ENCODE results near the gene MMP28. TPM values are rescaled to one million over a fixed set of nuclear protein-coding genes. Genes with fewer than 3 reads are reported as not detected.

Gene MMP28
- polyA plus RNA-seq, 2 of the 4 experiments (the other 2 are of a cell fraction): 6.6 to 6.7 TPM

- FAIRE-seq (no peak), DNase-seq (ENCODE audit: low read depth in 1 of 2, low spot score in 1 of 2) (no peak), ATAC-seq (no peak)
- ChIA-PET CTCF (interaction anchor here (1.5 to 27.6 kb wide), 3 partner anchors 11 to 35 kb away, joined by 6 to 377 read pairs (median 13); partner anchors contain the start of gene GAS2L2), POLR2A (no interaction called here)
- Histone ChIP-seq H3K9me3 (no peaks in the 10 kb centered on the region), H3K27ac (no peak overlapping the region), H3K4me3 (no peak overlapping the region), H3K4me2 (no peak overlapping the region), H3K4me1 (0 out of 3 replicates have a peak, but pooled peaks cover 4% of the 10 kb centered on the region)
- TF ChIP-seq RCOR1 (IDR thresholded peaks at IDR 0.05; ENCODE audit: low read depth, low read length): no peak
- no peak for TF ChIP-seq EHMT2 (IDR thresholded peaks at IDR 0.05; ENCODE audit: low read depth)
- TF ChIP-seq PBX3 (IDR thresholded peaks at IDR 0.05): no peak
- TF ChIP-seq FOSL2 (IDR thresholded peaks at IDR 0.05): no peak
- TF ChIP-seq FOSL2 (CRISPR knock-in tag; IDR thresholded peaks at IDR 0.05): no peak
- no peak for TF ChIP-seq ATOH8 (CRISPR knock-in tag; IDR thresholded peaks at IDR 0.05; ENCODE audit: low read depth)
- TF ChIP-seq CHD2 (IDR thresholded peaks at IDR 0.05; ENCODE audit: low read length, partially characterized antibody): no peak
- no peak for TF ChIP-seq ELK1 (IDR thresholded peaks at IDR 0.05; ENCODE audit: low read depth, low read length)
- no peak for TF ChIP-seq BHLHE40 (IDR thresholded peaks at IDR 0.05; ENCODE audit: low read depth, low read length)
- no peak for TF ChIP-seq E2F6 (IDR thresholded peaks at IDR 0.05; ENCODE audit: borderline replicate concordance, low read depth)
- 94% methylated on average over 3 of the region's 3 CpGs for WGBS (ENCODE audit: missing lambda C conversion rate)
Measured at GRCh38 chr17:35728551-35728950, 66.9 kb downstream of the MMP28 start.

GRCh38 chr17:35727635-35728034 is 67.8 kb downstream of the MMP28 start:
- H3K4me3 ChIP-seq: no peak overlapping the region
- DNase-seq (ENCODE audit: low read depth in 1 of 2, low spot score in 1 of 2) (no peak), ATAC-seq (peak; percentile 22 to 40; a peak in 2 of 6 replicates), FAIRE-seq (no peak)
- no peaks in the 10 kb centered on the region for H3K9me3 ChIP-seq
- H3K4me2 ChIP-seq: no peak overlapping the region
- no peak overlapping the region for H3K27ac ChIP-seq
- CTCF ChIA-PET: interaction anchor here (0.6 to 27.6 kb wide), 10 partner anchors 10 to 214 kb away, joined by 3 to 377 read pairs (median 4); partner anchors contain the start of genes C17orf50, GAS2L2 and TAF15
- 89% methylated on average over 5 of the region's 5 CpGs for WGBS (ENCODE audit: missing lambda C conversion rate)
- 0 out of 3 replicates have a peak, but pooled peaks cover 4% of the 10 kb centered on the region for H3K4me1 ChIP-seq
- POLR2A ChIA-PET: no interaction called here
- TF ChIP-seq CTCF (IDR thresholded peaks at IDR 0.05) (no peak), CBX8 (IDR thresholded peaks at IDR 0.05) (no peak), NFE2L2 (conservative IDR thresholded peaks at IDR 0.05; ENCODE audit: low read length) (no peak)

- POLR2A ChIA-PET: no interaction called here
- no peak for DNase-seq (ENCODE audit: low read depth in 1 of 2, low spot score in 1 of 2)
- no peak overlapping the region for H3K4me3 ChIP-seq
- no peak for FAIRE-seq
- H3K4me1 ChIP-seq: 0 out of 3 replicates have a peak, but pooled peaks cover 4% of the 10 kb centered on the region
- WGBS (ENCODE audit: missing lambda C conversion rate): 95% methylated on average over 5 of the region's 5 CpGs
- CTCF ChIA-PET: interaction anchor here (0.6 to 27.6 kb wide), 11 partner anchors 9 to 213 kb away, joined by 3 to 377 read pairs (median 4); partner anchors contain the start of genes C17orf50, GAS2L2 and TAF15
- H3K27ac ChIP-seq: no peak overlapping the region
- H3K4me2 ChIP-seq: no peak overlapping the region
- H3K9me3 ChIP-seq: no peaks in the 10 kb centered on the region
- no peak for ATAC-seq
- TF ChIP-seq ZFP36 (IDR thresholded peaks at IDR 0.05; ENCODE audit: borderline replicate concordance, partially characterized antibody): no peak
- no peak for TF ChIP-seq RCOR1 (IDR thresholded peaks at IDR 0.05; ENCODE audit: low read depth, low read length)
- TF ChIP-seq MAFK (IDR thresholded peaks at IDR 0.05; ENCODE audit: partially characterized antibody): no peak
- TF ChIP-seq REST (IDR thresholded peaks at IDR 0.05): no peak
- TF ChIP-seq CHD2 (IDR thresholded peaks at IDR 0.05; ENCODE audit: low read length, partially characterized antibody): no peak
- no peak for TF ChIP-seq MAZ (IDR thresholded peaks at IDR 0.05; ENCODE audit: borderline replicate concordance, low read depth, low read length)
- TF ChIP-seq USF2 (IDR thresholded peaks at IDR 0.05): no peak
- no peak for TF ChIP-seq HEYL (CRISPR knock-in tag; IDR thresholded peaks at IDR 0.05)
- TF ChIP-seq E2F6 (IDR thresholded peaks at IDR 0.05; ENCODE audit: borderline replicate concordance, low read depth): no peak
- no peak for TF ChIP-seq POLR2AphosphoS2 (conservative IDR thresholded peaks at IDR 0.05; ENCODE audit: low read length)
- TF ChIP-seq GATA3 (IDR thresholded peaks at IDR 0.05; ENCODE audit: borderline replicate concordance): no peak
Measured at GRCh38 chr17:35726953-35727460, 68.4 kb downstream of the MMP28 start.

Measured in A549 (cell line).